ENCODE data around the gene OLFML2A. TPM values are rescaled to one million over a fixed set of nuclear protein-coding genes. Genes with fewer than 3 reads are reported as not detected.

OLFML2A gene
- total and polyA plus RNA-seq, 2 of the 13 experiments (the other 11 are each of a cell fraction or from before 2014, with no cell fraction given) = 0.01 to 0.02 TPM

DNA sequence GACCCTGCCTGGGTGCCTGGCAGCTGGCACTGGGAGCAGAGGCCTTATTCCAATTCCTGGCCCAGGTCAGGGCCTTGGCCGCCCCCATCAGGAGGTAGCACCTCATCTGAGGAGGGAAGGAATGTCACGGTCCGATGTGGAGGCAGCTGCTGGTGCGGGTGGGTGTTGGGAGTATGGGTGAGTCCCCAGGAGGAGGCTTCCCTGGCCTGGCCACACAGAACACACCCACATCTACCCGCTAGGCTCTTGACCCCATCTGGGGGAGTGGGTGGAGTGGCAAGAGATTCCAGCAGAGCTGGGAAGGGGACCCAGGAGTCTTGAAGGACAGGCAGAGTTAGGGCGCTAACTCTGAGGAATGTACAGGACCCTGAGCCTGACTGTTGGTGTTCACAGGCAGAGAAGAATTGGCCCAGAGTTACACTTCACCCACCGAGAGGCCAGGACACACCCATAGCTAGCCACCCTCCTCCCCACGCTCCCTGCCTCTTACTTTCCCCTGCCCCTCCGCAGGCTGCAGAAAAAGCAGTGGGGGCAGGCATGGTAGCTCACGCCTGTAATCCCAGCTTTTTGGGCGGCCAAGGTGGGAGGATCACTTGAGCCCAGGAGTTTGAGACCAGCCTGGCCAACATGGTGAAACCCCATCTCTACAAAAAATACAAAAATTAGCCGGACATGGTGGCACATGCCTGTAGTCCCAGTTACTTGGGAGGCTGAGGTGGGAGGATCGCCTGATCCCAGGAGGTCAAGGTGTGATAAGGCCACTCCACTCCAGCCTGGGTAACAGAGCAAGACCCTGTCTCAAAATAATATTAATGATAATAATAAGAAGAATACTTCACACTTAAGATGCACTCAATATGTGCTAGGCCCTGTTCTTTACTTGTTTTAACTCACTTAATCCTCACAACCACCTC lies 6.0 kb downstream of the OLFML2A start:
- DNase-seq (ENCODE audit: low spot score) (no peak), ATAC-seq (no peak), FAIRE-seq (no peak)
- Histone ChIP-seq H3K27me3 (ENCODE audit: control insufficient read depth in 1 of 2, insufficient read depth in 2 of 2, low read length in 2 of 2) (no peaks in the 10 kb centered on the region; a peak in 1 of 5 replicates), H3K36me3 (replicated peaks in 1 of 2; ENCODE audit: control insufficient read depth in 1 of 2, insufficient read depth in 2 of 2, low read length in 2 of 2) (no peaks in the 10 kb centered on the region), H3K9ac (ENCODE audit: insufficient read depth, low read depth, low read length) (no peak overlapping the region), H3K4me3 (replicated peaks in 1 of 3; ENCODE audit: insufficient read depth in 1 of 3, low read depth in 2 of 3, low read length in 3 of 3) (no peak overlapping the region), H3K79me2 (ENCODE audit: insufficient read depth, low read length) (no peaks in the 10 kb centered on the region), H4K20me1 (ENCODE audit: insufficient read depth, low read length) (no peaks in the 10 kb centered on the region), H3K9me3 (ENCODE audit: low read length) (no peaks in the 10 kb centered on the region), H3K4me2 (ENCODE audit: low read depth, low read length) (no peak overlapping the region), H3K4me1 (ENCODE audit: insufficient read depth, low read length) (peaks cover 32% of the 10 kb centered on the region), H3K27ac (ENCODE audit: extremely low read length, insufficient read depth, low read length) (no peak overlapping the region), H2AFZ (ENCODE audit: low read length) (no peak overlapping the region)
- TF ChIP-seq ZNF510 (CRISPR knock-in tag; IDR thresholded peaks at IDR 0.05; ENCODE audit: low read depth) (no peak), KLF13 (CRISPR knock-in tag; IDR thresholded peaks at IDR 0.05) (no peak), CCDC6 (CRISPR knock-in tag; IDR thresholded peaks at IDR 0.05) (no peak), KLF16 (CRISPR knock-in tag; IDR thresholded peaks at IDR 0.05) (no peak), THYN1 (CRISPR knock-in tag; IDR thresholded peaks at IDR 0.05; ENCODE audit: borderline replicate concordance, low read depth) (no peak)
- TF ChIP-seq, protein P1, sequence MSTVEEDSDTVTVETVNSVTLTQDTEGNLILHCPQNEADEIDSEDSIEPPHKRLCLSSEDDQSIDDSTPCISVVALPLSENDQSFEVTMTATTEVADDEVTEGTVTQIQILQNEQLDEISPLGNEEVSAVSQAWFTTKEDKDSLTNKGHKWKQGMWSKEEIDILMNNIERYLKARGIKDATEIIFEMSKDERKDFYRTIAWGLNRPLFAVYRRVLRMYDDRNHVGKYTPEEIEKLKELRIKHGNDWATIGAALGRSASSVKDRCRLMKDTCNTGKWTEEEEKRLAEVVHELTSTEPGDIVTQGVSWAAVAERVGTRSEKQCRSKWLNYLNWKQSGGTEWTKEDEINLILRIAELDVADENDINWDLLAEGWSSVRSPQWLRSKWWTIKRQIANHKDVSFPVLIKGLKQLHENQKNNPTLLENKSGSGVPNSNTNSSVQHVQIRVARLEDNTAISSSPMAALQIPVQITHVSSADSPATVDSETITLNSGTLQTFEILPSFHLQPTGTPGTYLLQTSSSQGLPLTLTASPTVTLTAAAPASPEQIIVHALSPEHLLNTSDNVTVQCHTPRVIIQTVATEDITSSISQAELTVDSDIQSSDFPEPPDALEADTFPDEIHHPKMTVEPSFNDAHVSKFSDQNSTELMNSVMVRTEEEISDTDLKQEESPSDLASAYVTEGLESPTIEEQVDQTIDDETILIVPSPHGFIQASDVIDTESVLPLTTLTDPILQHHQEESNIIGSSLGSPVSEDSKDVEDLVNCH (CRISPR knock-in tag; IDR thresholded peaks at IDR 0.05) = no peak
- in situ Hi-C loops (cut with HindIII; ENCODE audit: extremely low pct_ligation_motif_present, low pct_unique_long_range_greater_than_20kb) (no loop called here), intact Hi-C loops (cut with micrococcal nuclease; ENCODE audit: unreplicated experiment) (no loop called here)
- CTCF ChIA-PET (ENCODE audit: low intra/inter-chr PET ratio, low total read pairs) = interaction anchor here (1.1 kb wide), 1 partner anchor 57 kb away, joined by 4 read pairs; no protein-coding TSS in a partner anchor
- POLR2A ChIA-PET = no interaction called here
- BruUV-seq (replicated peaks) = no TSS peak
- WGBS (ENCODE audit: low lambda C conversion rate) = 49% methylated on average over 8 of the region's 13 CpGs

All from HepG2 (cell line).